Aorta (tissue), 5 donors: ENCODE data around the gene PLXNA3. TPM values are rescaled to one million over a fixed set of nuclear protein-coding genes. Genes with fewer than 3 reads are reported as not detected.

Experiments used
- ATAC-seq: fragments of 200-7000 bp; cut with Tn5 transposase; one replicate; pipeline ENCODE4 v1.9.1; 2022; ENCODE audit warnings: moderate library complexity; ENCODE audit not compliant: low FRiP score
- DNase-seq, 2 donors: peaks; one replicate each; pipeline ENCODE4 v3.0.0-alpha.2; 2020
- H3K27ac ChIP-seq, 2 donors: one replicate each; pipeline ENCODE4 v1.5.1; 2013; ENCODE audit warnings: low read length in 2 of 2, mild to moderate bottlenecking in 2 of 2, moderate library complexity in 2 of 2, control low read depth in 1 of 2, inconsistent platforms in 1 of 2, low read depth in 1 of 2
- H3K27me3 ChIP-seq, 2 donors: one replicate each; pipeline ENCODE4 v1.6.1; 2013; ENCODE audit warnings: control low read depth in 1 of 2, low read length in 1 of 2, mild to moderate bottlenecking in 1 of 2, moderate library complexity in 1 of 2; ENCODE audit not compliant: insufficient read depth in 2 of 2, control insufficient read depth in 1 of 2
- H3K36me3 ChIP-seq, 2 donors: one replicate each; pipeline ENCODE4 v1.6.1; 2013; ENCODE audit warnings: control low read depth in 1 of 2, low read length in 1 of 2, mild to moderate bottlenecking in 1 of 2; ENCODE audit not compliant: insufficient read depth in 2 of 2, control insufficient read depth in 1 of 2
- H3K4me1 ChIP-seq, 2 donors: one replicate each; pipeline ENCODE4 v1.6.1; 2013; ENCODE audit warnings: low read length in 2 of 2, control low read depth in 1 of 2, mild to moderate bottlenecking in 1 of 2, moderate library complexity in 1 of 2; ENCODE audit not compliant: insufficient read depth in 2 of 2, control insufficient read depth in 1 of 2
- H3K4me3 ChIP-seq, 2 donors: one replicate each; pipeline ENCODE4 v1.5.1; 2013; ENCODE audit warnings: low read length in 2 of 2, control low read depth in 1 of 2, mild to moderate bottlenecking in 1 of 2
- H3K9me3 ChIP-seq: one replicate; pipeline ENCODE4 v1.6.1; 2013; ENCODE audit warnings: mild to moderate bottlenecking, low read length; ENCODE audit not compliant: control insufficient read depth
- WGBS, 2 donors: extraction: QIAGEN DNeasy Blood & Tissue Kit; methylation state at CpG; one replicate each; pipeline ENCODE4 v1.1.7; 2013; 5-methylcytosine and 5-hydroxymethylcytosine counted together
- intact Hi-C, 2 donors: fragments of 100-400 bp; cut with DNase I; formaldehyde crosslinking; loops; one replicate each; pipeline versions ENCODE4 v1.14.2 to v1.15.0; 2022
- polyA plus RNA-seq, 2 donors: library from polyadenylated mRNA; stranded (reverse); fragments of 200-250 nt; gene quantifications; one replicate each; pipeline ENCODE4 v1.2.3, GENCODE V29; 2013
- total RNA-seq, 2 donors: library from RNA; stranded (reverse); fragmentation: NEBNext Ultra II Directional; extraction: Animal tissue kit (Norgen Biotek cat#: 25700); gene quantifications; one replicate each; pipeline ENCODE4 v1.2.1, GENCODE V29; 2021
- donor health status: healthy with polysubstance abuse.
- donor health status: Bipolar disorder and iron deficiency.
- donor health status: DM: no; HTN: no; CAD: no.
- donor health status: DM: no; HTN: no; CAD: no.
- donor health status: DM: yes; HTN: yes; CAD: no.

Gene PLXNA3
- total and polyA plus RNA-seq, 4 donors, result 6.5 to 79.1 (median 49.5) TPM

DNA sequence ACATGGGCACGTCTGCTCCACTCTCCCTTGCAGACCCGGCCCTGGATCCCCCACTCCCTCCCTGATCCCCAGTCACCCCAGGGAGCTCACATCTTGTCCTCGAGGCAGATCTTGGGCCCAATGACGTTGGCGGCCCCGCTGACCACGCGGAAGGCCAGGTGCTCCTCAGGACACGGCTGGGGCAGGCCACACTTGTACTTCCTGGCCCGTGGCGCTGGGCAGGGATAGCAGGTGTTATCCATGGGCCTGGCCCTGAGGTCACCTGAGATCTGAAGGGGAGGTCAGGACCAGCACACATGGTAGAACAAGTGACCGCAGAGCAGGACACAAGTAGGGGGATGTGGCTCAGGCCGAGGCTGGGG is 50.3 kb downstream of the PLXNA3 start:
- Histone ChIP-seq H3K36me3 (peaks cover 0 to 4% of the 10 kb centered on the region in 2 donors), H3K4me1 (no peaks in the 10 kb centered on the region), H3K27ac (no peak overlapping the region), H3K9me3 (no peaks in the 10 kb centered on the region), H3K4me3 (no peak overlapping the region), H3K27me3 (no peaks in the 10 kb centered on the region)
- intact Hi-C loops, result no loop called here
- no peak for DNase-seq
- WGBS, 2 donors, result 85 to 86% methylated on average over 13 of the region's 13 CpGs
- no peak for ATAC-seq

DNA sequence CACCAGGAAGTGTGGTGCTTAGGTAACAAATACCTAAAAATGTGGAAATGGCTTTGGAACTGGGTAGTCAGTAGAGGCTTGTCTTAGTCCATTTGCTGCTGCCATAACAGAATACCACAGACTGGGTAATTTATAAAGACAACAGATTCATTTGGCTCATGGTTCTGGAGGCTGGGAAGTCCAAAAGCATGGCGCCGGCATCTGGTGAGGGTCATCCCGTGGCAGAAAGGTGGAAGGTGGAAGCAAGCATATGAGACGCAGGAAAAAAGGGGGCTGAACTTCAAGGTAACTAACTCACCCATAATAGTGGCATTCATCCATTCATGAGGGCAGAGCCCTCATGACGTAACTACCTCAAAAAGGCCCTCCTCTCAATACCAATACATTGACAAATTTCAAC is 51.4 kb downstream of the PLXNA3 start:
- intact Hi-C loops, result no loop called here
- DNase-seq (no peak), ATAC-seq (no peak)
- no peak overlapping the region for H3K27ac ChIP-seq
- no peaks in the 10 kb centered on the region for H3K27me3 ChIP-seq
- H3K4me1 ChIP-seq, result no peaks in the 10 kb centered on the region
- H3K9me3 ChIP-seq, result no peaks in the 10 kb centered on the region
- WGBS, 2 donors, result 93 to 96% methylated on average over 5 of the region's 5 CpGs
- H3K36me3 ChIP-seq, result peaks cover 0 to 4% of the 10 kb centered on the region in 2 donors
- H3K4me3 ChIP-seq, result no peak overlapping the region

DNA sequence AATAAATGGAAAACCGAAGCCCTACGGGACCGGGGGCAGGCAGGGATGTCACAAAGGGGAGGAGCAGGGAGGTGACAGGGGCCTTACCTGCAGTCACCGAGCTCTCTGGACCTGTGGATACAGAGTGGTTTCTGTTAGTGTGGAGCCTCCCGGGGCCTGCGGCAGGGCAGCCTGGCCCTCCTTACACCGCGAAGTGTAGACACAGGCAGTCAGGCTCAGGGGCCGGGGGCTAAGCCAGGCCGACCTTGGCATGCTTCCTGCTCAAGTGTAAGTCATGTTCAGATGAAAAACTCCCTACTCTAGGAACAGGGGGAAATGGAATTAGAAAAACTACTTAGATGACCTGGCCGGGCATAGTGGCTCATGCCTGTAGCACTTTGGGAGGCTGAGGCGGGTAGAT is 53.7 kb downstream of the PLXNA3 start:
- H3K27ac ChIP-seq, result no peak overlapping the region
- H3K4me1 ChIP-seq, result no peaks in the 10 kb centered on the region
- 69 to 82% methylated on average over 12 of the region's 12 CpGs for WGBS, 2 donors
- H3K9me3 ChIP-seq, result no peaks in the 10 kb centered on the region
- no peaks in the 10 kb centered on the region for H3K27me3 ChIP-seq
- peaks cover 0 to 4% of the 10 kb centered on the region in 2 donors for H3K36me3 ChIP-seq
- DNase-seq, result no peak
- no peak for ATAC-seq
- intact Hi-C loops, result no loop called here
- no peak overlapping the region for H3K4me3 ChIP-seq

DNA sequence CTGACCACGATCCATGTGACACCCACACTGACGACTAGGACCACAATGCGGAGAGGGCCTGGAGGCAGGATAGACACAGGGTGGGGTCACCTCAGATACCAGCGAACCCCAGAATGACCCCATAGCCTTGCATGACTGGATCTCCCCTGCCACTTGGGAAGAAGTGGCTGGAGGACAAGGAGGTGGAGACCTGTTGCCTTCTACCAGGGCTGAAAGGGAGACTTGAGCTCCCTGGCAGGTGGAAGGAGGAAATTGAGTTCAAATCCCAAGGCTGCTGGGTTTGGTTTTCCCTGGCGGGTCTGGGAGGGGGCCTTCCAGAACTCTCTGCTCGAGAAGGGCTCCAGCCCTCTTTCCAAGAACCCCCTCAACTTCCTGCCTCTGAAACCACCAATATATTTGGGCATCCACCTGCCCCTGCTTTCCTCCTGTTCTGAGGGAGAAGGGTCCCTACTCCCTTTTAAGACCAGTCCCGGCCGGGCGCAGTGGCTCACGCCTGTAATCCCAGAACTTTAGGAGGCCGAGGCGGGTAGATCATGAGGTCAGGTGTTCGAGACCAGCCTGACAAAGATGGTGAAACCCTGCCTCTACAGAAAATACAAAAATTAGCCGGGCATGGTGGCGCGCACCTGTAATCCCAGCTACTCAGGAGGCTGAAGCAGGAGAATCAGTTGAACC is 54.9 kb downstream of the PLXNA3 start:
- Histone ChIP-seq H3K27me3 (no peaks in the 10 kb centered on the region), H3K27ac (no peak overlapping the region), H3K36me3 (no peaks in the 10 kb centered on the region), H3K9me3 (no peaks in the 10 kb centered on the region), H3K4me1 (no peaks in the 10 kb centered on the region), H3K4me3 (no peak overlapping the region)
- no peak for ATAC-seq
- intact Hi-C loops, result no loop called here
- WGBS, 2 donors, result 89 to 95% methylated on average over 16 of the region's 16 CpGs
- DNase-seq, result no peak

DNA sequence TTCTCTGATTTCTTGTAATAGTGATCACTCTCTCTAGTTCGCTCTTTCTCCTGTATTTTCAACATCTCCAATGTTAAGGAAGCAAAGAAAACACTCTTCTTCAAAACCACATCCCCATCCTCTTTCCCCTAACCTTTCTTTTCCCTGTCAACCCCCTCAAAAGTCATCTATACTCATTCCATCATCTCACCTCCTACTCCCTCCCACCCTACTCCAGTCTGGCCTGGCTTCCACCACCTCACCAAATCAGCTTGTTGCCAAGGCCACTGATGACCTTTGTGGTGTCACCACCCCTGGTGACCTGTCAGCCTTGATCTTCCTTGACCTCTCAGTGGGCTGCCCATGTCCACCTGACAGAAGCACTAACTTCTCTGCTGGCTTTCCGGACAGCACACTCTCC is 55.6 kb downstream of the PLXNA3 start:
- DNase-seq (no peak), ATAC-seq (no peak)
- H3K9me3 ChIP-seq, result no peaks in the 10 kb centered on the region
- no peaks in the 10 kb centered on the region for H3K36me3 ChIP-seq
- H3K4me3 ChIP-seq, result no peak overlapping the region
- intact Hi-C loops, result no loop called here
- H3K27me3 ChIP-seq, result no peaks in the 10 kb centered on the region
- no peaks in the 10 kb centered on the region for H3K4me1 ChIP-seq
- 84 to 94% methylated on average over 2 of the region's 2 CpGs for WGBS, 2 donors
- H3K27ac ChIP-seq, result no peak overlapping the region

DNA sequence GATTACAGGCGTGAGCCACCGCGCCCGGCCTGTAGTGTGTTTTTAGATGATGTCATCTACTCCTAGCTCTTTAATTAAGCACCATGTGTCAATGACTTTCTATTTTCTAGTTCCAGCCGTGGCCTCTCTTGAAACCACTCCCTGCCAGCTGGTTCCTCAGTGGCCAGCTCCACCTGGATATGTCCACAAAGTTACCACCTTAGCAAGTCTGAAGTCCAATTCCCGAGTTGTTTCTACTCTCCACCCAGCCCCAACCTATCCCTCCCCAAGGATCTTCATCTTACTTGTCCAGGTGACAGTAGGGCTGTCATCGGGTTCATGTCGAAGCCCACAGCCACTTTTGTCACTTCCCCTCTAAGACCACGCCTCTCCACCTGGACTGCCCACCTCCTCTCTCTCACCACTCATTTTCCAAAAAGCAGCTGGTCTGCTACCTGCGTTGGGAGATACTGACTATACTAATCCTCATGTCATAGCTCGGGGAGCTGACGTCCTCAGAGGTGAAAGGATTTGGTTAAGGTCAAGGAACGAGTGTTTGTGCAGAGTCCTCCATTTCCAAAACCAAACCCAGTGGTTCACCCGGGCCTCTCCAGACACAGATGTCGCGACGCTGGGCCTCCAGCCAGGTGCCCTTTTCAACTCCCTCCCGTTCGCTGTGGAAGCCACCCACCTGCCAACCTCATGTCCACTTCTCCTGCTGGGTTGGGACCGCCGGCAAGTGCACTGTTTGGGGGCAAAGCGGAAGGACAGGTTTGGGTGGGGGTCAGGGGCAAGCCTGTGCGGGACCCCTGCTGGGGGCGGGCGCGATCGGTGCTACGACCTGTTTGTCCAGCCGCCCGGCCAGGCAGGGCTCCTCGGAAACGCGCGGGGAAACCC is 57.2 kb downstream of the PLXNA3 start:
- no peaks in the 10 kb centered on the region for H3K9me3 ChIP-seq
- peak overlapping the region in 1 of 2 donors; percentile 56 for H3K27ac ChIP-seq
- H3K27me3 ChIP-seq, result no peaks in the 10 kb centered on the region
- H3K36me3 ChIP-seq, result no peaks in the 10 kb centered on the region
- H3K4me3 ChIP-seq, result peak overlapping the region; percentile 34 to 51
- WGBS, 2 donors, result 18 to 46% methylated on average over 34 of the region's 34 CpGs
- no peak for DNase-seq
- intact Hi-C loops, result no loop called here
- ATAC-seq, result no peak
- no peaks in the 10 kb centered on the region for H3K4me1 ChIP-seq

DNA sequence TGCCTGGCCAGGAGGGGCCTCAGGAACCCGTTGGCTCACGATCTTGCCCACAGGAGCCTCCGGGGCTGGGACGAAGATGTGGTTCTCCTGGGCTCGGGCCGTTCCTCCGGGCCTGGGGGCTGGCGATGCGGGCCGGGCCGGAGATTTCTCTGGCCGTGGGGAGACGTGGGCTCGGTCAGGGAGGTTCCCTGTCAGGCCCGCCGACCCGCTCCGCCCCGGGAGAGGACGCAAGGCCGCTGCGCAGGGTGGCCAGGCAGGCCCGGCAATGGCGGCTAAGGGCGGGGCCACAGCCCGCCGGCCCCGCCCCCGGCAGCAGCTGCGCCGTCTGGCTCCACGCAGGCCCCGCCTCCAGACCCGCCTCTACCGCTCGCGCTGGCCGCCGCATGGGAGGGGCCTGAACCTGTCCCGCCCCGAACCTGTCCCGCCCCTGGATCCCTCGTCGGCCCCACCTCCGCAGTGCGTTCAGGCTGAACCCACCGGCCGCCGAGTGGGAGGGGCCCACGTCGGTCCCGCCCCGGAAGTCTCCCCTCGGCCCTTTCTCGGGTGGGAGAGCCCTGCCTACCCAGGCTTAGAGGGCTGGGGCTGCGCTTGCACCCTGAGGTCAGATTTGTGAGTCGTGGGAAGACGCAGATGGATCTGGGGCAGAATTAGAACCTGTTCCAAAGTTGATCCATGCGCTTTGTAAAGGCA is 58.0 kb downstream of the PLXNA3 start, which contains the start of gene FAM3A:
TSS of gene FAM3A (minus strand) at position 267 of the 690 bp plus-strand sequence. CDS start 460 bp downstream, outside the sequence.
- Histone ChIP-seq H3K27me3 (no peaks in the 10 kb centered on the region), H3K36me3 (no peaks in the 10 kb centered on the region), H3K4me3 (peak within 1 kb of the TSS; percentile 34 to 51), H3K9me3 (no peaks in the 10 kb centered on the region), H3K27ac (peak within 1 kb of the TSS in 1 of 2 donors; percentile 82), H3K4me1 (no peaks in the 10 kb centered on the region)
- 1 to 33% methylated on average over 57 to 59 of the region's 59 CpGs for WGBS, 2 donors
- ATAC-seq (peak; percentile 96), DNase-seq (peak; percentile 95 to 97)
- intact Hi-C loops, result loop anchor here in 1 of 2 donors (1.0 kb wide), 1 partner anchor 26 kb away; the partner anchor contains the start of gene SLC10A3

DNA sequence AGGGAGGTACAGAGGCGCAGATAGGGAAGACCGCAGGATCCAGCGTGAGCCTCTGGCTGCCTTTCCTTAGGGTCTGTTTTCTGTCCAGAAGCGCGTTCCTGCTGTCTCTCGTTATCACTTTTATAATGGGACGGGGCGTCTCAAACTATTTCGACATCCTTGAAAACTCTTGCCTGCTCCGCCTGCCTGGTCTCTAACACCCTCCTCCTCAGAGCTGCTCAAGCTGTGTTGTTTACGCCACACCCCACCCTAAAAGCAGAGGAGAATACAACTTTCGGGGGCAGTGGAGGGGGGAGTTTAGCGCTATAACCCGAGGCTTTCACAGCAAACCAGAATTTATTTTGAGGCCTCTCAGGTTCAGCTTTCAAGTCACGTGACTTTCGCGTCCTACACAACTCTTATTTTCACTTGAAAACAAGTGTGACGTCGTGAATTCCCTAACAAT is 58.6 kb downstream of the PLXNA3 start:
- peak; percentile 78 for ATAC-seq
- 1 to 27% methylated on average over 19 of the region's 19 CpGs for WGBS, 2 donors
- intact Hi-C loops, result loop anchor here in 1 of 2 donors (1.0 kb wide), 1 partner anchor 26 kb away; the partner anchor contains the start of gene SLC10A3
- Histone ChIP-seq H3K27ac (peak overlapping the region in 1 of 2 donors; percentile 82), H3K9me3 (no peaks in the 10 kb centered on the region), H3K27me3 (no peaks in the 10 kb centered on the region), H3K4me3 (peak overlapping the region in 1 of 2 donors; percentile 20), H3K4me1 (no peaks in the 10 kb centered on the region), H3K36me3 (no peaks in the 10 kb centered on the region)
- no peak for DNase-seq
